Kidney (tissue), 14 donors: ENCODE measurements around the gene ALPL. TPM values are rescaled to one million over a fixed set of nuclear protein-coding genes. Genes with fewer than 3 reads are reported as not detected.

Experiments
- DNase-seq, 5 donors: peaks; one replicate each; pipeline ENCODE4 v3.0.0-alpha.2; 2013 to 2020
- FAIRE-seq: peaks from 2 replicates; lab custom pipeline; 2012; peaks lifted over from hg19 to GRCh38; lab: Jason Lieb, UNC
- H3K27ac ChIP-seq, 2 donors: one replicate each; pipeline ENCODE4 v1.7.0; 2013; ENCODE audit warnings: low read depth in 2 of 2, low read length in 2 of 2, inconsistent platforms in 1 of 2
- H3K27me3 ChIP-seq: one replicate; pipeline ENCODE4 v1.7.1; 2013; ENCODE audit warnings: low read length, inconsistent platforms; ENCODE audit not compliant: control insufficient read depth, insufficient read depth
- H3K36me3 ChIP-seq, 3 donors: one replicate each; pipeline versions ENCODE4 v1.7.0 to v1.7.1; 2013; ENCODE audit warnings: low read length in 3 of 3, control low read depth in 1 of 3, inconsistent platforms in 1 of 3; ENCODE audit not compliant: insufficient read depth in 3 of 3, control insufficient read depth in 2 of 3
- H3K4me1 ChIP-seq, 3 donors: one replicate each; pipeline versions ENCODE4 v1.7.0 to v1.7.1; 2013; ENCODE audit warnings: low read length in 3 of 3, inconsistent platforms in 1 of 3, low read depth in 1 of 3; ENCODE audit not compliant: control insufficient read depth in 2 of 3, insufficient read depth in 2 of 3
- H3K4me3 ChIP-seq, 3 donors: one replicate each; pipeline versions ENCODE4 v1.7.0 to v1.8.1; 2013; ENCODE audit warnings: low read length in 3 of 3, control low read depth in 1 of 3, inconsistent platforms in 1 of 3
- H3K9ac ChIP-seq, 3 donors: one replicate each; pipeline versions ENCODE4 v1.7.0 to v1.7.1; 2013; ENCODE audit warnings: low read length in 3 of 3, control low read depth in 1 of 3, inconsistent platforms in 1 of 3
- H3K9me3 ChIP-seq, 3 donors: one replicate each; pipeline versions ENCODE4 v1.7.0 to v1.7.1; 2013; ENCODE audit warnings: low read length in 3 of 3, control low read depth in 1 of 3, inconsistent platforms in 1 of 3; ENCODE audit not compliant: control insufficient read depth in 2 of 3, insufficient read depth in 1 of 3
- CTCF ChIP-seq: IDR thresholded peaks from 3 replicates; pipeline ENCODE4 v1.5.1; 2012; ENCODE audit warnings: mild to moderate bottlenecking, moderate library complexity, borderline replicate concordance; ENCODE audit not compliant: insufficient read depth; ENCODE audit errors: extremely low read depth
- intact Hi-C: fragments of 100-400 bp; cut with DNase I; formaldehyde crosslinking; loops from one replicate; pipeline ENCODE4 v1.11.1; 2022
- polyA plus RNA-seq: library from polyadenylated mRNA; stranded (reverse); fragments of 350-450 nt; fragmentation: Illumina TruSeq; extraction: RNeasy Lipid Tissue Mini Kit (QIAGEN cat#74804); gene quantifications from one replicate; pipeline ENCODE4 v1.2.3, GENCODE V29; 2014; ENCODE audit warnings: low read depth, low replicate concordance; ENCODE audit not compliant: insufficient read depth
- total RNA-seq: library from RNA; stranded (reverse); fragmentation: NEBNext Ultra II Directional; extraction: Animal tissue kit (Norgen Biotek cat#: 25700); gene quantifications from one replicate; pipeline ENCODE4 v1.2.1, GENCODE V29; 2021
- donor health status: control.
- donor health status: control.
- donor health status: control.
- donor health status: control.
- donor health status: control.
- donor health status: DM: yes; HTN: yes; CAD: no.
- donor health status: Normal renal cell carcinoma (clear cell type).

ALPL gene
- total and polyA plus RNA-seq, 2 donors from 2014 or later, result 8.4 to 133 TPM

- no peak for DNase-seq
- H3K27ac ChIP-seq, result peak overlapping the region; percentile 10 to 57
- H3K9ac ChIP-seq, result no peak overlapping the region
- intact Hi-C loops, result no loop called here
- no peak for TF ChIP-seq CTCF
- no peak for FAIRE-seq
- no peaks in the 10 kb centered on the region for H3K27me3 ChIP-seq
- peaks cover 0 to 20% (median 18%) of the 10 kb centered on the region in 3 donors for H3K4me1 ChIP-seq
- no peaks in the 10 kb centered on the region for H3K9me3 ChIP-seq
- H3K4me3 ChIP-seq, result peak overlapping the region in 1 of 3 donors; percentile 64
- peaks cover 0 to 6% (median 0%) of the 10 kb centered on the region in 3 donors for H3K36me3 ChIP-seq
Measured at GRCh38 chr1:21619375-21619947, 110.2 kb downstream of the ALPL start.

- peaks cover 0 to 24% (median 19%) of the 10 kb centered on the region in 3 donors for H3K4me1 ChIP-seq
- FAIRE-seq (no peak), DNase-seq (peak in 1 of 5 donors; percentile 75)
- no peaks in the 10 kb centered on the region for H3K9me3 ChIP-seq
- peak overlapping the region in 1 of 3 donors; percentile 64 for H3K4me3 ChIP-seq
- no peaks in the 10 kb centered on the region for H3K27me3 ChIP-seq
- H3K27ac ChIP-seq, result peak overlapping the region; percentile 10 to 57
- no peak for TF ChIP-seq CTCF
- intact Hi-C loops, result no loop called here
- H3K9ac ChIP-seq, result peak overlapping the region in 1 of 3 donors; percentile 14
- H3K36me3 ChIP-seq, result peaks cover 0 to 6% (median 0%) of the 10 kb centered on the region in 3 donors
Measured at GRCh38 chr1:21620011-21620410, 110.8 kb downstream of the ALPL start.

- DNase-seq (peak in 2 of 5 donors; percentile 40 to 64), FAIRE-seq (no peak)
- intact Hi-C loops, result no loop called here
- Histone ChIP-seq H3K27ac (peak overlapping the region in 1 of 2 donors; percentile 34), H3K9ac (peak overlapping the region in 1 of 3 donors; percentile 14), H3K4me3 (peak overlapping the region in 2 of 3 donors; percentile 57 to 64), H3K36me3 (peaks cover 0 to 6% (median 0%) of the 10 kb centered on the region in 3 donors), H3K27me3 (no peaks in the 10 kb centered on the region), H3K4me1 (peaks cover 0 to 24% (median 19%) of the 10 kb centered on the region in 3 donors), H3K9me3 (no peaks in the 10 kb centered on the region)
- no peak for TF ChIP-seq CTCF
Measured at GRCh38 chr1:21620496-21620895, 111.3 kb downstream of the ALPL start.
